Measurements from ENCODE around the gene ITGAE.

Gene ITGAE

GRCh38 chr17:3817851-3818605 is 17.0 kb upstream of the ITGAE start:
- H3K9me3 ChIP-seq (ENCODE audit: control insufficient read depth in 2 of 2, low read length in 2 of 2), result no peaks in the 10 kb centered on the region
- no peak overlapping the region for H3K4me3 ChIP-seq (ENCODE audit: low read length in 2 of 2)
- H3K4me1 ChIP-seq (ENCODE audit: control insufficient read depth in 2 of 2, insufficient read depth in 2 of 2, low read length in 2 of 2), result no peaks in the 10 kb centered on the region
- no peak overlapping the region for H3K9ac ChIP-seq (ENCODE audit: low read depth in 1 of 2, low read length in 2 of 2)
- H3K27ac ChIP-seq (ENCODE audit: low read depth in 2 of 2, low read length in 2 of 2), result no peak overlapping the region
- peaks cover 57 to 79% of the 10 kb centered on the region in 2 donors for H3K36me3 ChIP-seq (ENCODE audit: control insufficient read depth in 2 of 2, insufficient read depth in 2 of 2, low read length in 2 of 2)
- H3K27me3 ChIP-seq (ENCODE audit: control insufficient read depth in 2 of 2, insufficient read depth in 2 of 2, low read length in 2 of 2), result no peaks in the 10 kb centered on the region

- H3K4me3 ChIP-seq (ENCODE audit: low read length in 2 of 2), result no peak overlapping the region
- peaks cover 55 to 81% of the 10 kb centered on the region in 2 donors for H3K36me3 ChIP-seq (ENCODE audit: control insufficient read depth in 2 of 2, insufficient read depth in 2 of 2, low read length in 2 of 2)
- H3K9ac ChIP-seq (ENCODE audit: low read depth in 1 of 2, low read length in 2 of 2), result no peak overlapping the region
- no peak overlapping the region for H3K27ac ChIP-seq (ENCODE audit: low read depth in 2 of 2, low read length in 2 of 2)
- H3K9me3 ChIP-seq (ENCODE audit: control insufficient read depth in 2 of 2, low read length in 2 of 2), result no peaks in the 10 kb centered on the region
- H3K4me1 ChIP-seq (ENCODE audit: control insufficient read depth in 2 of 2, insufficient read depth in 2 of 2, low read length in 2 of 2), result no peaks in the 10 kb centered on the region
- no peaks in the 10 kb centered on the region for H3K27me3 ChIP-seq (ENCODE audit: control insufficient read depth in 2 of 2, insufficient read depth in 2 of 2, low read length in 2 of 2)
Observed at GRCh38 chr17:3815925-3816324, 14.9 kb upstream of the ITGAE start.

GRCh38 chr17:3815122-3815521 is 14.1 kb upstream of the ITGAE start:
- H3K4me3 ChIP-seq (ENCODE audit: low read length in 2 of 2), result no peak overlapping the region
- H3K27me3 ChIP-seq (ENCODE audit: control insufficient read depth in 2 of 2, insufficient read depth in 2 of 2, low read length in 2 of 2), result no peaks in the 10 kb centered on the region
- no peak overlapping the region for H3K9ac ChIP-seq (ENCODE audit: low read depth in 1 of 2, low read length in 2 of 2)
- H3K27ac ChIP-seq (ENCODE audit: low read depth in 2 of 2, low read length in 2 of 2), result no peak overlapping the region
- no peaks in the 10 kb centered on the region for H3K4me1 ChIP-seq (ENCODE audit: control insufficient read depth in 2 of 2, insufficient read depth in 2 of 2, low read length in 2 of 2)
- peaks cover 62 to 81% of the 10 kb centered on the region in 2 donors for H3K36me3 ChIP-seq (ENCODE audit: control insufficient read depth in 2 of 2, insufficient read depth in 2 of 2, low read length in 2 of 2)
- no peaks in the 10 kb centered on the region for H3K9me3 ChIP-seq (ENCODE audit: control insufficient read depth in 2 of 2, low read length in 2 of 2)

- Histone ChIP-seq H3K27ac (ENCODE audit: low read depth in 2 of 2, low read length in 2 of 2) (no peak overlapping the region), H3K9ac (ENCODE audit: low read depth in 1 of 2, low read length in 2 of 2) (no peak overlapping the region), H3K27me3 (ENCODE audit: control insufficient read depth in 2 of 2, insufficient read depth in 2 of 2, low read length in 2 of 2) (no peaks in the 10 kb centered on the region), H3K9me3 (ENCODE audit: control insufficient read depth in 2 of 2, low read length in 2 of 2) (no peaks in the 10 kb centered on the region), H3K4me3 (ENCODE audit: low read length in 2 of 2) (no peak overlapping the region), H3K36me3 (ENCODE audit: control insufficient read depth in 2 of 2, insufficient read depth in 2 of 2, low read length in 2 of 2) (peaks cover 66 to 77% of the 10 kb centered on the region in 2 donors), H3K4me1 (ENCODE audit: control insufficient read depth in 2 of 2, insufficient read depth in 2 of 2, low read length in 2 of 2) (no peaks in the 10 kb centered on the region)
Observed at GRCh38 chr17:3814361-3814760, 13.4 kb upstream of the ITGAE start.

- Histone ChIP-seq H3K36me3 (ENCODE audit: control insufficient read depth in 2 of 2, insufficient read depth in 2 of 2, low read length in 2 of 2) (peaks cover 62 to 71% of the 10 kb centered on the region in 2 donors), H3K9me3 (ENCODE audit: control insufficient read depth in 2 of 2, low read length in 2 of 2) (no peaks in the 10 kb centered on the region), H3K4me1 (ENCODE audit: control insufficient read depth in 2 of 2, insufficient read depth in 2 of 2, low read length in 2 of 2) (no peaks in the 10 kb centered on the region), H3K9ac (ENCODE audit: low read depth in 1 of 2, low read length in 2 of 2) (no peak overlapping the region), H3K4me3 (ENCODE audit: low read length in 2 of 2) (no peak overlapping the region), H3K27me3 (ENCODE audit: control insufficient read depth in 2 of 2, insufficient read depth in 2 of 2, low read length in 2 of 2) (no peaks in the 10 kb centered on the region), H3K27ac (ENCODE audit: low read depth in 2 of 2, low read length in 2 of 2) (no peak overlapping the region)
Observed at GRCh38 chr17:3813171-3813570, 12.2 kb upstream of the ITGAE start.

- H3K9ac ChIP-seq (ENCODE audit: low read depth in 1 of 2, low read length in 2 of 2), result no peak overlapping the region
- peaks cover 65 to 73% of the 10 kb centered on the region in 2 donors for H3K36me3 ChIP-seq (ENCODE audit: control insufficient read depth in 2 of 2, insufficient read depth in 2 of 2, low read length in 2 of 2)
- H3K9me3 ChIP-seq (ENCODE audit: control insufficient read depth in 2 of 2, low read length in 2 of 2), result no peaks in the 10 kb centered on the region
- H3K27ac ChIP-seq (ENCODE audit: low read depth in 2 of 2, low read length in 2 of 2), result no peak overlapping the region
- no peaks in the 10 kb centered on the region for H3K27me3 ChIP-seq (ENCODE audit: control insufficient read depth in 2 of 2, insufficient read depth in 2 of 2, low read length in 2 of 2)
- H3K4me1 ChIP-seq (ENCODE audit: control insufficient read depth in 2 of 2, insufficient read depth in 2 of 2, low read length in 2 of 2), result no peaks in the 10 kb centered on the region
- H3K4me3 ChIP-seq (ENCODE audit: low read length in 2 of 2), result no peak overlapping the region
Observed at GRCh38 chr17:3812771-3813170, 11.8 kb upstream of the ITGAE start.

DNA sequence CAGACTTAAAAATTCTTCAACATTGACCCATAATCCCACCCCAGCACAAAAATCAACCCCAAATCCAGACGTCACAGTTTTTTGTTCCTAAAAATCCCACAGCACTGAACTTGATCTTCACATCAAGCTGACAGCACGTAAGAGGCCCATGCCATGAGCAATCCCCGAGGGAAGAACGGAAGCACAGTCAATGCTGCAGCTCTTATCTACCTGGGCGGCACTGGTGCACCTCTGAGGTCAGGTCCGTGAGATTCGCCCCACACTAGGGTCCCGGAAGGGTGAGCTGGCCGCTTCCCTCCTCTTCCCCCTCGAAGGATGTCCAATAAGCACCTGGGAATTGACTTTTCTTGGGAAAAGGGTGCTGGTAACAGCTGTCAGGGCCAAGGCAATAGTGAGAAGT is 11.3 kb upstream of the ITGAE start:
- H3K9me3 ChIP-seq (ENCODE audit: control insufficient read depth in 2 of 2, low read length in 2 of 2), result no peaks in the 10 kb centered on the region
- H3K4me1 ChIP-seq (ENCODE audit: control insufficient read depth in 2 of 2, insufficient read depth in 2 of 2, low read length in 2 of 2), result no peaks in the 10 kb centered on the region
- peaks cover 69 to 78% of the 10 kb centered on the region in 2 donors for H3K36me3 ChIP-seq (ENCODE audit: control insufficient read depth in 2 of 2, insufficient read depth in 2 of 2, low read length in 2 of 2)
- no peak overlapping the region for H3K4me3 ChIP-seq (ENCODE audit: low read length in 2 of 2)
- no peak overlapping the region for H3K27ac ChIP-seq (ENCODE audit: low read depth in 2 of 2, low read length in 2 of 2)
- no peaks in the 10 kb centered on the region for H3K27me3 ChIP-seq (ENCODE audit: control insufficient read depth in 2 of 2, insufficient read depth in 2 of 2, low read length in 2 of 2)
- no peak overlapping the region for H3K9ac ChIP-seq (ENCODE audit: low read depth in 1 of 2, low read length in 2 of 2)

DNA sequence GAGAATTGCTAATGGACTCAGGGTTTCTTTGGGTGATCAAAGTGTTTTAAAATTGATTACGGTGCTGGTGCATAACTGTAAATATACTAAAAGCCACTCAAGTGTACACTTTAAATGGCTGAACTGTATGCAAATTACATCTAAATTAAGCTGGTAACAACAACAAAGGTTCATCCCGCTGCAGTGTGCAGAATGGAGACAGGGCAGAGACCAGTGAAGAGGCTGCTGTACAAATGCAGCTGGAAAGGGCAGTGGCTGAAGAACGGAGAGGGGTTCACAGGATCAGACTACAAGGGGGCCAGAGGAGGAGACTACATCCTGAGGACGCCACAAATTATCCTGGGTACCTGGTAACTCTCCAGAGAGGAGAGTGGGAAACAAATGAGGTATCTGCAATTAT is 9.0 kb upstream of the ITGAE start:
- Histone ChIP-seq H3K9ac (ENCODE audit: low read depth in 1 of 2, low read length in 2 of 2) (no peak overlapping the region), H3K4me3 (ENCODE audit: low read length in 2 of 2) (no peak overlapping the region), H3K27me3 (ENCODE audit: control insufficient read depth in 2 of 2, insufficient read depth in 2 of 2, low read length in 2 of 2) (no peaks in the 10 kb centered on the region), H3K27ac (ENCODE audit: low read depth in 2 of 2, low read length in 2 of 2) (no peak overlapping the region), H3K36me3 (ENCODE audit: control insufficient read depth in 2 of 2, insufficient read depth in 2 of 2, low read length in 2 of 2) (peaks cover 58 to 70% of the 10 kb centered on the region in 2 donors), H3K9me3 (ENCODE audit: control insufficient read depth in 2 of 2, low read length in 2 of 2) (no peaks in the 10 kb centered on the region), H3K4me1 (ENCODE audit: control insufficient read depth in 2 of 2, insufficient read depth in 2 of 2, low read length in 2 of 2) (no peaks in the 10 kb centered on the region)

DNA sequence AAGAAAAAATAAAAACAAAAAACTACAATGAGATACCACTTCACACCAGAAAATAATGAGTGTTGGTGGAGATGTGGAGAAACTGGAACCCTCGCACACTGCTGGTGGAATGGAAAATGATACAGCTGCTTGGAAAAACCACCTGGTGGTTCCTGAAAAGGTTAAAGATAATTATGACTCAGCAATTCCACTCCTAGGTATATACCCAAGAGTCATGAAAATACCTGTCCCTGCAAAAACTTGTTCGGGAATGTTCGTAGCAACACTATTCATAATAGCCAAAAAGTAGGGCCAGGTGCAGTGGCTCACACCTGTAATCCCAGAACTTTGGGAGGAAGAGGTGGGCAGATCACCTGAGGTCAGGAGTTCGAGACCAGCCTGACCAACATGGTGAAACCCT is 8.1 kb upstream of the ITGAE start:
- peaks cover 52 to 62% of the 10 kb centered on the region in 2 donors for H3K36me3 ChIP-seq (ENCODE audit: control insufficient read depth in 2 of 2, insufficient read depth in 2 of 2, low read length in 2 of 2)
- H3K27me3 ChIP-seq (ENCODE audit: control insufficient read depth in 2 of 2, insufficient read depth in 2 of 2, low read length in 2 of 2), result no peaks in the 10 kb centered on the region
- H3K9me3 ChIP-seq (ENCODE audit: control insufficient read depth in 2 of 2, low read length in 2 of 2), result no peaks in the 10 kb centered on the region
- H3K4me1 ChIP-seq (ENCODE audit: control insufficient read depth in 2 of 2, insufficient read depth in 2 of 2, low read length in 2 of 2), result peaks cover 0 to 4% of the 10 kb centered on the region in 2 donors
- no peak overlapping the region for H3K9ac ChIP-seq (ENCODE audit: low read depth in 1 of 2, low read length in 2 of 2)
- H3K4me3 ChIP-seq (ENCODE audit: low read length in 2 of 2), result no peak overlapping the region
- H3K27ac ChIP-seq (ENCODE audit: low read depth in 2 of 2, low read length in 2 of 2), result no peak overlapping the region

- H3K36me3 ChIP-seq (ENCODE audit: control insufficient read depth in 2 of 2, insufficient read depth in 2 of 2, low read length in 2 of 2), result peaks cover 49 to 59% of the 10 kb centered on the region in 2 donors
Observed at GRCh38 chr17:3808701-3809100, 7.7 kb upstream of the ITGAE start.

More at GRCh38 chr17:3808701-3809100, 7.7 kb upstream of the ITGAE start:
- no peaks in the 10 kb centered on the region for H3K27me3 ChIP-seq (ENCODE audit: control insufficient read depth in 2 of 2, insufficient read depth in 2 of 2, low read length in 2 of 2)
- H3K9me3 ChIP-seq (ENCODE audit: control insufficient read depth in 2 of 2, low read length in 2 of 2), result no peaks in the 10 kb centered on the region
- no peak overlapping the region for H3K4me3 ChIP-seq (ENCODE audit: low read length in 2 of 2)
- H3K9ac ChIP-seq (ENCODE audit: low read depth in 1 of 2, low read length in 2 of 2), result no peak overlapping the region
- H3K4me1 ChIP-seq (ENCODE audit: control insufficient read depth in 2 of 2, insufficient read depth in 2 of 2, low read length in 2 of 2), result peaks cover 0 to 4% of the 10 kb centered on the region in 2 donors
- H3K27ac ChIP-seq (ENCODE audit: low read depth in 2 of 2, low read length in 2 of 2), result no peak overlapping the region
